IMR-90 (cell line): Measurements from ENCODE around the gene OSBPL6. TPM values are rescaled to one million over a fixed set of nuclear protein-coding genes. Genes with fewer than 3 reads are reported as not detected.
A peak's percentile ranks its signal among the peaks of the same experiment; 100 is the strongest.

Experiments used
- ATAC-seq: fragments of 200-7000 bp; cut with Tn5 transposase; 2 replicates; pipeline ENCODE4 v1.9.1; 2020; ENCODE audit warnings: low read depth, mild to moderate bottlenecking, moderate library complexity
- BruUV-seq: library from RNA; stranded (reverse); fragments of 400-500 nt; replicated peaks from 2 replicates; lab custom pipeline; 2021; lab: Mats Ljungman, UMichigan
- CTCF ChIA-PET: fragments of 300-600 bp; formaldehyde crosslinking; extraction: SDS; loops from one replicate; lab custom pipeline; 2021; ENCODE audit warnings: antibody characterized with exemption; lab: Yijun Ruan, JAX
- POLR2A ChIA-PET: fragments of 300-600 bp; sonication (Branson Sonifier 250); formaldehyde crosslinking; loops from one replicate; lab custom pipeline; 2022; ENCODE audit warnings: antibody characterized with exemption; ENCODE audit not compliant: unreplicated experiment; lab: Charles Lee
- DNase-seq: peaks from one replicate; pipeline ENCODE4 v3.0.0; 2013
- H2AFZ ChIP-seq: replicated peaks from 2 replicates; pipeline ENCODE3; 2013; ENCODE audit warnings: low read length, mild to moderate bottlenecking; ENCODE audit not compliant: poor library complexity
- H2AK5ac ChIP-seq: 2 replicates; pipeline ENCODE4 v1.6.1; 2013; ENCODE audit warnings: low read depth, low read length, inconsistent platforms
- H2AK9ac ChIP-seq: replicated peaks from 2 replicates; pipeline ENCODE3; 2013; ENCODE audit warnings: mild to moderate bottlenecking, low read depth, low read length, moderate library complexity; ENCODE audit not compliant: poor library complexity
- H2BK120ac ChIP-seq: 2 replicates; pipeline ENCODE4 v1.6.1; 2013; ENCODE audit warnings: low read depth, low read length, inconsistent platforms
- H2BK15ac ChIP-seq: 3 replicates; pipeline ENCODE4 v1.6.1; 2013; ENCODE audit warnings: low read depth, low read length, inconsistent platforms
- H2BK20ac ChIP-seq: 2 replicates; pipeline ENCODE4 v1.6.1; 2013; ENCODE audit warnings: low read depth, mild to moderate bottlenecking, inconsistent platforms, low read length, moderate library complexity
- H2BK5ac ChIP-seq: 2 replicates; pipeline ENCODE4 v1.6.1; 2013; ENCODE audit warnings: mild to moderate bottlenecking, low read depth, low read length, inconsistent platforms; ENCODE audit not compliant: poor library complexity, severe bottlenecking
- H3K14ac ChIP-seq: replicated peaks from 2 replicates; pipeline ENCODE4 v1.6.1; 2013; ENCODE audit warnings: low read depth, low read length, inconsistent platforms
- H3K18ac ChIP-seq: 2 replicates; pipeline ENCODE4 v1.6.1; 2013; ENCODE audit warnings: low read depth, low read length, control low read depth
- H3K23ac ChIP-seq: 2 replicates; pipeline ENCODE4 v1.6.1; 2013; ENCODE audit warnings: low read depth, low read length, inconsistent platforms
- H3K27ac ChIP-seq: 2 replicates; pipeline ENCODE4 v1.5.1; 2013; ENCODE audit warnings: mild to moderate bottlenecking, control low read depth, low read length; ENCODE audit not compliant: insufficient read depth
- H3K27me3 ChIP-seq: 2 replicates; pipeline ENCODE4 v1.6.1; 2013; ENCODE audit warnings: low read length; ENCODE audit not compliant: control insufficient read depth, insufficient read depth
- H3K36me3 ChIP-seq: 2 replicates; pipeline ENCODE4 v1.6.1; 2013; ENCODE audit warnings: low read length, mixed read lengths; ENCODE audit not compliant: control insufficient read depth, insufficient read depth
- H3K4ac ChIP-seq: 2 replicates; pipeline ENCODE4 v1.6.1; 2013; ENCODE audit warnings: low read depth, low read length, inconsistent platforms
- H3K4me1 ChIP-seq: 2 replicates; pipeline ENCODE4 v1.6.1; 2013; ENCODE audit warnings: low read length, mixed read lengths; ENCODE audit not compliant: control insufficient read depth, insufficient read depth
- H3K4me2 ChIP-seq: 2 replicates; pipeline ENCODE4 v1.6.1; 2013; ENCODE audit warnings: low read depth, mild to moderate bottlenecking, control low read depth, low read length, moderate library complexity
- H3K4me3 ChIP-seq: 2 replicates; pipeline ENCODE4 v1.5.1; 2013; ENCODE audit warnings: low read depth, mild to moderate bottlenecking, control low read depth, low read length, moderate library complexity; ENCODE audit not compliant: insufficient read depth
- H3K56ac ChIP-seq: 2 replicates; pipeline ENCODE4 v1.6.1; 2013; ENCODE audit warnings: low read length, inconsistent platforms; ENCODE audit not compliant: insufficient read depth; ENCODE audit errors: extremely low read depth
- H3K79me1 ChIP-seq, 2 experiments: 2 replicates each; pipeline ENCODE4 v1.6.1; 2013; ENCODE audit warnings: low read length in 2 of 2, inconsistent platforms in 1 of 2, low read depth in 1 of 2
- H3K9ac ChIP-seq: 2 replicates; pipeline ENCODE4 v1.6.1; 2013; ENCODE audit warnings: low read depth, low read length, control low read depth
- H3K9me1 ChIP-seq: 2 replicates; pipeline ENCODE4 v1.6.1; 2013; ENCODE audit warnings: low read length, inconsistent platforms; ENCODE audit not compliant: insufficient read depth
- H3K9me3 ChIP-seq: 2 replicates; pipeline ENCODE4 v1.6.1; 2013; ENCODE audit warnings: low read length; ENCODE audit not compliant: control insufficient read depth, insufficient read depth
- H4K20me1 ChIP-seq: 2 replicates; pipeline ENCODE4 v1.6.1; 2013; ENCODE audit warnings: low read length, inconsistent platforms; ENCODE audit not compliant: insufficient read depth
- H4K5ac ChIP-seq: 2 replicates; pipeline ENCODE4 v1.6.1; 2013; ENCODE audit warnings: mild to moderate bottlenecking, low read depth, low read length, control low read depth
- H4K8ac ChIP-seq, 2 experiments: 2 replicates each; pipeline ENCODE4 v1.6.1; 2013; ENCODE audit warnings: low read depth in 2 of 2, low read length in 2 of 2, control low read depth in 1 of 2, inconsistent platforms in 1 of 2
- H4K91ac ChIP-seq: 2 replicates; pipeline ENCODE4 v1.6.1; 2013; ENCODE audit warnings: low read depth, low read length, inconsistent platforms; ENCODE audit not compliant: insufficient read depth
- BHLHE40 ChIP-seq: fragments of 150-350 bp; IDR thresholded peaks from 2 replicates; pipeline ENCODE4 v1.6.1; 2016; ENCODE audit warnings: mild to moderate bottlenecking, low read depth, low read length
- FOS ChIP-seq: fragments of 150-350 bp; IDR thresholded peaks from 2 replicates; pipeline ENCODE4 v1.6.1; 2016; ENCODE audit warnings: low read depth, low read length
- MAFK ChIP-seq: IDR thresholded peaks from 2 replicates; pipeline ENCODE4 v1.6.1; 2012; ENCODE audit warnings: low read depth, low read length, improper control_type of control experiment
- NFE2L2 ChIP-seq: fragments of 150-350 bp; IDR thresholded peaks from 2 replicates; pipeline ENCODE4 v1.6.1; 2016; ENCODE audit warnings: low read depth, mild to moderate bottlenecking, low read length
- RFX5 ChIP-seq: IDR thresholded peaks from 2 replicates; pipeline ENCODE4 v1.8.0; 2012; ENCODE audit warnings: low read depth, mild to moderate bottlenecking, low read length, moderate library complexity
- SMC3 ChIP-seq: fragments of 150-350 bp; IDR thresholded peaks from 2 replicates; pipeline ENCODE4 v1.6.1; 2016; ENCODE audit warnings: low read depth, mild to moderate bottlenecking, antibody characterized with exemption, low read length, moderate library complexity
- WGBS, 2 experiments: methylation state at CpG; one replicate each; pipeline versions ENCODE4 v1.1.5 to v1.1.7; 2013; ENCODE audit warnings: missing lambda C conversion rate in 2 of 2; ENCODE audit not compliant: insufficient read length in 1 of 2; ENCODE audit errors: extremely low coverage in 2 of 2; 5-methylcytosine and 5-hydroxymethylcytosine counted together
- dilution Hi-C: fragments of 300-500 bp; cut with HindIII; formaldehyde crosslinking; loops from one replicate; pipeline ENCODE4 v1.14.3; 2018; ENCODE audit warnings: low sequenced_read_pairs; ENCODE audit not compliant: unreplicated experiment
- in situ Hi-C: fragments of 300-500 bp; cut with MboI; formaldehyde crosslinking; loops from 3 replicates; pipeline ENCODE4 v1.14.3; 2019; ENCODE audit warnings: low sequenced_read_pairs, inconsistent platforms, mixed read lengths
- intact Hi-C: fragments of 100-400 bp; cut with micrococcal nuclease; formaldehyde crosslinking; loops from 2 replicates; pipeline ENCODE4 v1.10.0; 2022
- polyA plus RNA-seq, 3 experiments: library from polyadenylated mRNA; depleted of rRNA; stranded (reverse); fragments of >200 nt; gene quantifications; 2 replicates each; pipeline ENCODE4 v1.2.3, GENCODE V29; 2012; ENCODE audit warnings: low replicate concordance in 1 of 3
- total RNA-seq: library from RNA; depleted of rRNA; stranded (reverse); fragments of >200 nt; gene quantifications from 2 replicates; pipeline ENCODE4 v1.2.3, GENCODE V29; 2012
- TF ChIP-seq, protein P1 (sequence below): fragments of 150-350 bp; IDR thresholded peaks from 2 replicates; pipeline ENCODE4 v1.6.1; 2017; ENCODE audit warnings: mild to moderate bottlenecking, antibody characterized with exemption, low read length, low read depth
- TF ChIP-seq, protein P2 (sequence below): fragments of 150-350 bp; IDR thresholded peaks from 2 replicates; pipeline ENCODE4 v1.6.1; 2016; ENCODE audit warnings: low read depth, mild to moderate bottlenecking, low read length, moderate library complexity, borderline replicate concordance
- TF ChIP-seq, protein P3 (sequence below): conservative IDR thresholded peaks from 2 replicates; pipeline ENCODE4 v1.5.1; 2012; ENCODE audit warnings: mild to moderate bottlenecking, low read depth, low read length, improper control_type of control experiment

Gene OSBPL6
- total and polyA plus RNA-seq, 2 of the 4 experiments (the other 2 are of a cell fraction) = 3.2 to 3.7 TPM

DNA sequence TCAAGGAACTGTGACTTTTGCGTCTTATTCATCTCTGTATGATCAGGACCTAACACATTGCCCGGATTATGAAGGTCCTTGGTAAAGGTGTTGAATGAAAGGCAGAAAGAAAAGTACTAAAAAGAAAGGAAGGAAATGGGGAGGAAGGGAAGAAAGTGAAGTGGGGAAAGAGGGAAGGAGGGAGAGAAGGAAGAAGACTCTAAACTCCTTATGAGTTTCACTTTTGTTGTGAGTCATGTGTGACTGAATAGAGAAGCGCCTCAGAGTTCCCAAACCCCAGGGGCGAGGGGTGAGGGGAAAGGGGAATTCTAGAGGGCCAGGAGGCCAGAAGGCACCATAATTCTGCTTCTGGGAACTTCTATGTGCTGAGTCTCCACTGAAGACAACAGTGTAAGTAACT, 30.9 kb upstream of the OSBPL6 start:
- Histone ChIP-seq H4K20me1 (no peaks in the 10 kb centered on the region), H3K27ac (no peak overlapping the region), H3K27me3 (no peaks in the 10 kb centered on the region), H3K4me1 (no peaks in the 10 kb centered on the region), H2BK5ac (no peak overlapping the region), H3K9ac (no peak overlapping the region), H2AK9ac (no peak overlapping the region), H3K4me3 (0 out of 2 replicates have a peak overlapping the region, but pooled peaks have one; percentile 21), H3K14ac (0 out of 2 replicates have a peak overlapping the region, but pooled peaks have one; percentile 51), H4K91ac (no peak overlapping the region), H2AFZ (no peak overlapping the region), H4K8ac (no peak overlapping the region), H3K56ac (no peak overlapping the region), H3K79me1 (no peaks in the 10 kb centered on the region), H3K4ac (no peak overlapping the region), H3K9me3 (no peaks in the 10 kb centered on the region), H3K36me3 (no peaks in the 10 kb centered on the region), H3K23ac (no peak overlapping the region), H3K4me2 (peak overlapping the region; percentile 90), H4K5ac (no peak overlapping the region), H2BK15ac (no peak overlapping the region), H2BK120ac (no peak overlapping the region), H2AK5ac (no peak overlapping the region), H3K18ac (no peak overlapping the region), H2BK20ac (no peak overlapping the region), H3K9me1 (no peaks in the 10 kb centered on the region)
- DNase-seq (peak; percentile 9), ATAC-seq (peak; percentile 64)
- ChIA-PET CTCF (no interaction called here), POLR2A (no interaction called here)
- no peak for TF ChIP-seq FOS
- TF ChIP-seq, protein P1, sequence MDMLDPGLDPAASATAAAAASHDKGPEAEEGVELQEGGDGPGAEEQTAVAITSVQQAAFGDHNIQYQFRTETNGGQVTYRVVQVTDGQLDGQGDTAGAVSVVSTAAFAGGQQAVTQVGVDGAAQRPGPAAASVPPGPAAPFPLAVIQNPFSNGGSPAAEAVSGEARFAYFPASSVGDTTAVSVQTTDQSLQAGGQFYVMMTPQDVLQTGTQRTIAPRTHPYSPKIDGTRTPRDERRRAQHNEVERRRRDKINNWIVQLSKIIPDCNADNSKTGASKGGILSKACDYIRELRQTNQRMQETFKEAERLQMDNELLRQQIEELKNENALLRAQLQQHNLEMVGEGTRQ = no peak
- TF ChIP-seq, protein P2, sequence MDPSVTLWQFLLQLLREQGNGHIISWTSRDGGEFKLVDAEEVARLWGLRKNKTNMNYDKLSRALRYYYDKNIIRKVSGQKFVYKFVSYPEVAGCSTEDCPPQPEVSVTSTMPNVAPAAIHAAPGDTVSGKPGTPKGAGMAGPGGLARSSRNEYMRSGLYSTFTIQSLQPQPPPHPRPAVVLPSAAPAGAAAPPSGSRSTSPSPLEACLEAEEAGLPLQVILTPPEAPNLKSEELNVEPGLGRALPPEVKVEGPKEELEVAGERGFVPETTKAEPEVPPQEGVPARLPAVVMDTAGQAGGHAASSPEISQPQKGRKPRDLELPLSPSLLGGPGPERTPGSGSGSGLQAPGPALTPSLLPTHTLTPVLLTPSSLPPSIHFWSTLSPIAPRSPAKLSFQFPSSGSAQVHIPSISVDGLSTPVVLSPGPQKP = no peak
- no peak for TF ChIP-seq RFX5
- no peak for TF ChIP-seq NFE2L2
- TF ChIP-seq MAFK = no peak
- no peak for TF ChIP-seq BHLHE40
- TF ChIP-seq SMC3 = no peak
- TF ChIP-seq, protein P3, sequence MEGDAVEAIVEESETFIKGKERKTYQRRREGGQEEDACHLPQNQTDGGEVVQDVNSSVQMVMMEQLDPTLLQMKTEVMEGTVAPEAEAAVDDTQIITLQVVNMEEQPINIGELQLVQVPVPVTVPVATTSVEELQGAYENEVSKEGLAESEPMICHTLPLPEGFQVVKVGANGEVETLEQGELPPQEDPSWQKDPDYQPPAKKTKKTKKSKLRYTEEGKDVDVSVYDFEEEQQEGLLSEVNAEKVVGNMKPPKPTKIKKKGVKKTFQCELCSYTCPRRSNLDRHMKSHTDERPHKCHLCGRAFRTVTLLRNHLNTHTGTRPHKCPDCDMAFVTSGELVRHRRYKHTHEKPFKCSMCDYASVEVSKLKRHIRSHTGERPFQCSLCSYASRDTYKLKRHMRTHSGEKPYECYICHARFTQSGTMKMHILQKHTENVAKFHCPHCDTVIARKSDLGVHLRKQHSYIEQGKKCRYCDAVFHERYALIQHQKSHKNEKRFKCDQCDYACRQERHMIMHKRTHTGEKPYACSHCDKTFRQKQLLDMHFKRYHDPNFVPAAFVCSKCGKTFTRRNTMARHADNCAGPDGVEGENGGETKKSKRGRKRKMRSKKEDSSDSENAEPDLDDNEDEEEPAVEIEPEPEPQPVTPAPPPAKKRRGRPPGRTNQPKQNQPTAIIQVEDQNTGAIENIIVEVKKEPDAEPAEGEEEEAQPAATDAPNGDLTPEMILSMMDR = no peak
- in situ Hi-C loops = no loop called here
- dilution Hi-C loops = no loop called here
- BruUV-seq = no TSS peak
- intact Hi-C loops = no loop called here
- WGBS, 2 experiments = no CpG with 5 or more reads among the region's 4 CpGs
